HL-60 (cell line): ENCODE measurements around the gene TYROBP.

Experiments used
- DNase-seq, 2 experiments: peaks; one replicate each; pipeline ENCODE4 v3.0.0-alpha.2; 2010 to 2020; ENCODE audit warnings: low read depth in 1 of 2, low spot score in 1 of 2
- H3K27ac ChIP-seq: fragments of 250-450 bp; sonication (Bioruptor Pico); replicated peaks from 2 replicates; pipeline ENCODE4 v1.5.1; 2020; ENCODE audit warnings: mild to moderate bottlenecking, moderate library complexity
- H3K27me3 ChIP-seq: fragments of 250-450 bp; sonication (Bioruptor Pico); 2 replicates; pipeline ENCODE4 v1.5.1; 2021; ENCODE audit warnings: mild to moderate bottlenecking, moderate library complexity; ENCODE audit not compliant: insufficient read depth, poor library complexity, severe bottlenecking
- H3K4me3 ChIP-seq: replicated peaks from 2 replicates; pipeline ENCODE4 v1.5.1; 2011; ENCODE audit warnings: mild to moderate bottlenecking, control low read depth, low read length; ENCODE audit not compliant: insufficient read depth
- GABPA ChIP-seq: IDR thresholded peaks from 2 replicates; pipeline ENCODE4 v1.6.1; 2012; ENCODE audit warnings: low read depth
- POLR2AphosphoS5 ChIP-seq: IDR thresholded peaks from 2 replicates; pipeline ENCODE4 v1.6.1; 2012; ENCODE audit warnings: low read depth
- SPI1 ChIP-seq: IDR thresholded peaks from 2 replicates; pipeline ENCODE4 v1.6.1; 2012; ENCODE audit warnings: low read depth, mild to moderate bottlenecking, borderline replicate concordance
- TF ChIP-seq, protein P1 (sequence below): IDR thresholded peaks from one replicate; pipeline ENCODE4 v1.5.1; 2011; ENCODE audit warnings: low read length, control low read depth, inconsistent platforms; ENCODE audit not compliant: insufficient read depth
- TF ChIP-seq, protein P2 (sequence below): IDR thresholded peaks from 2 replicates; pipeline ENCODE4 v1.6.1; 2012; ENCODE audit warnings: low read depth; ENCODE audit not compliant: insufficient replicate concordance

TYROBP gene

DNA sequence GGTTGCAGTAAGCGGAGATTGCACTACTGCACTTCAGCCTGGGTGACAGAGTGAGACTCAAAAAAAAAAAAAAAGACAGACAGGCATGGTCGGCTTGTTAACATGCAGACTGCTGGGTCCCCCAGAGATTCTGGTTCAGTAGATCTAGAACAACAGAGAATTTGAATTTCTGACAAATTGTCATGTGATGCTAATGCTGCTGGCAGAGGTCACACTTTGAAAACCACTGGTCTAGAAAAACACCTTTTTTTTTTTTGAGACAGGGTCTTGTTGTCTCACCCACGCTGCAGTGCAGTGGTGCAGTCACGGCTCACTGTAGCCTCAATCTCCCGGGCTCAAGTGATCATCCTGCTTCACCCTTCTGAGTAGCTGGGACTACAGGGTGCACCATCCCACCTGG is 20.4 kb upstream of the TYROBP start:
- no peak for DNase-seq
- no peak overlapping the region for H3K4me3 ChIP-seq
- no peak overlapping the region for H3K27ac ChIP-seq
- no peaks in the 10 kb centered on the region for H3K27me3 ChIP-seq
- TF ChIP-seq, protein P1, sequence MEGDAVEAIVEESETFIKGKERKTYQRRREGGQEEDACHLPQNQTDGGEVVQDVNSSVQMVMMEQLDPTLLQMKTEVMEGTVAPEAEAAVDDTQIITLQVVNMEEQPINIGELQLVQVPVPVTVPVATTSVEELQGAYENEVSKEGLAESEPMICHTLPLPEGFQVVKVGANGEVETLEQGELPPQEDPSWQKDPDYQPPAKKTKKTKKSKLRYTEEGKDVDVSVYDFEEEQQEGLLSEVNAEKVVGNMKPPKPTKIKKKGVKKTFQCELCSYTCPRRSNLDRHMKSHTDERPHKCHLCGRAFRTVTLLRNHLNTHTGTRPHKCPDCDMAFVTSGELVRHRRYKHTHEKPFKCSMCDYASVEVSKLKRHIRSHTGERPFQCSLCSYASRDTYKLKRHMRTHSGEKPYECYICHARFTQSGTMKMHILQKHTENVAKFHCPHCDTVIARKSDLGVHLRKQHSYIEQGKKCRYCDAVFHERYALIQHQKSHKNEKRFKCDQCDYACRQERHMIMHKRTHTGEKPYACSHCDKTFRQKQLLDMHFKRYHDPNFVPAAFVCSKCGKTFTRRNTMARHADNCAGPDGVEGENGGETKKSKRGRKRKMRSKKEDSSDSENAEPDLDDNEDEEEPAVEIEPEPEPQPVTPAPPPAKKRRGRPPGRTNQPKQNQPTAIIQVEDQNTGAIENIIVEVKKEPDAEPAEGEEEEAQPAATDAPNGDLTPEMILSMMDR = no peak
- TF ChIP-seq SPI1 = no peak
- TF ChIP-seq, protein P2, sequence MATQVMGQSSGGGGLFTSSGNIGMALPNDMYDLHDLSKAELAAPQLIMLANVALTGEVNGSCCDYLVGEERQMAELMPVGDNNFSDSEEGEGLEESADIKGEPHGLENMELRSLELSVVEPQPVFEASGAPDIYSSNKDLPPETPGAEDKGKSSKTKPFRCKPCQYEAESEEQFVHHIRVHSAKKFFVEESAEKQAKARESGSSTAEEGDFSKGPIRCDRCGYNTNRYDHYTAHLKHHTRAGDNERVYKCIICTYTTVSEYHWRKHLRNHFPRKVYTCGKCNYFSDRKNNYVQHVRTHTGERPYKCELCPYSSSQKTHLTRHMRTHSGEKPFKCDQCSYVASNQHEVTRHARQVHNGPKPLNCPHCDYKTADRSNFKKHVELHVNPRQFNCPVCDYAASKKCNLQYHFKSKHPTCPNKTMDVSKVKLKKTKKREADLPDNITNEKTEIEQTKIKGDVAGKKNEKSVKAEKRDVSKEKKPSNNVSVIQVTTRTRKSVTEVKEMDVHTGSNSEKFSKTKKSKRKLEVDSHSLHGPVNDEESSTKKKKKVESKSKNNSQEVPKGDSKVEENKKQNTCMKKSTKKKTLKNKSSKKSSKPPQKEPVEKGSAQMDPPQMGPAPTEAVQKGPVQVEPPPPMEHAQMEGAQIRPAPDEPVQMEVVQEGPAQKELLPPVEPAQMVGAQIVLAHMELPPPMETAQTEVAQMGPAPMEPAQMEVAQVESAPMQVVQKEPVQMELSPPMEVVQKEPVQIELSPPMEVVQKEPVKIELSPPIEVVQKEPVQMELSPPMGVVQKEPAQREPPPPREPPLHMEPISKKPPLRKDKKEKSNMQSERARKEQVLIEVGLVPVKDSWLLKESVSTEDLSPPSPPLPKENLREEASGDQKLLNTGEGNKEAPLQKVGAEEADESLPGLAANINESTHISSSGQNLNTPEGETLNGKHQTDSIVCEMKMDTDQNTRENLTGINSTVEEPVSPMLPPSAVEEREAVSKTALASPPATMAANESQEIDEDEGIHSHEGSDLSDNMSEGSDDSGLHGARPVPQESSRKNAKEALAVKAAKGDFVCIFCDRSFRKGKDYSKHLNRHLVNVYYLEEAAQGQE = no peak
- TF ChIP-seq POLR2AphosphoS5 = no peak
- no peak for TF ChIP-seq GABPA

DNA sequence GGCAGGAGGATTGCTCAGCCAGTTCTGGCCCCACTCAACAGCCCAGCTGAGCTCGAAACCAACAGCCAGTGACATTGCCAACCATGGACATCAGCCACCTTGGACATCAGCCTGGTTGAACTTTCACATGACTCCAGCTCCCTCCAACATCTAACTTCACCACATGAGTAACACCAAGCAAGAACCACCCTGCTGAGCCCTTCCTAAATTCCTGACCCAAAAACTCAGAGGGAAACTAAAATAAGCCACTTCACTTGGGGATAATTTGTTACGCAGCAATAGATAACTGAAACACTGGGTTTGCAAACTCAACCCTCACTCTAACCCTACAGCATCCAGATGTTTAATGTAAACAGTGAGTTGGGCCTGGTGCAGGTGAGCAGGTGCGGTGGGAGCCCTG is 17.4 kb upstream of the TYROBP start:
- no peak overlapping the region for H3K27ac ChIP-seq
- no peak for DNase-seq
- TF ChIP-seq SPI1 (no peak), POLR2AphosphoS5 (no peak), GABPA (no peak)
- TF ChIP-seq, protein P1 = no peak
- TF ChIP-seq, protein P2 = no peak
- no peak overlapping the region for H3K4me3 ChIP-seq
- no peaks in the 10 kb centered on the region for H3K27me3 ChIP-seq

DNA sequence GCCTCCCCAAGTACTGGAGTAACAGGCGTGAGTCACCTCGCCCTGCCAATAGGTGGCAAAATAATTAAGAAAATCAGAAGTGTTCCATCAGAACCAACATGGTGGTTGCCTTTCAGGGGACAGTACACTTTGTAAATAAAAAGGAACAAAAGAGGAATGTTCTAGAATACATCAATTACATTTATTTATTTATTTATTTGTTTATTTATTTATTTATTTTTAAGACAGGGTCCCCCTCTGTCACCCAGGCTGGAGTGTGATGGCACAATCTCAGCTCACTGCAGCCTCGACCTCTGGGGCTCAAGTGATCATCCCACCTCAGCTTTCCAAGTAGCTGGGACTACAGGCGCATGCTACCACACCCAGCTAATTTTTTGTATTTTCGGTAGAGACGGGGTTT is 12.9 kb upstream of the TYROBP start:
- DNase-seq = no peak
- H3K27me3 ChIP-seq = no peaks in the 10 kb centered on the region
- H3K4me3 ChIP-seq = no peak overlapping the region
- no peak overlapping the region for H3K27ac ChIP-seq
- TF ChIP-seq POLR2AphosphoS5 (no peak), SPI1 (no peak), GABPA (no peak)
- TF ChIP-seq, protein P2 = no peak
- TF ChIP-seq, protein P1 = no peak
